Frontal cortex (tissue), 4 donors: Measurements from ENCODE around the gene CDH23. TPM values are rescaled to one million over a fixed set of nuclear protein-coding genes. Genes with fewer than 3 reads are reported as not detected.

Experiments
- DNase-seq, 2 donors: peaks; one replicate each; pipeline ENCODE4 v3.0.0; 2012; ENCODE audit warnings: low spot score in 2 of 2
- FAIRE-seq: peaks from 2 replicates; lab custom pipeline; 2012; peaks lifted over from hg19 to GRCh38; lab: Jason Lieb, UNC
- total RNA-seq: library from RNA; depleted of rRNA; stranded (reverse); fragments of >200 nt; gene quantifications from one replicate; pipeline ENCODE4 v1.2.3, GENCODE V29; 2014
- donor health status: control.
- donor health status: control.
- donor health status: control.

The CDH23 gene
- total RNA-seq, 1 donor from 2014 or later, result 3.3 TPM

GRCh38 chr10:71780156-71780555 lies 383.4 kb downstream of the CDH23 start:
- FAIRE-seq (no peak), DNase-seq (no peak)

GRCh38 chr10:71780719-71781118 lies 384.0 kb downstream of the CDH23 start:
- no peak for DNase-seq
- FAIRE-seq, result no peak

- DNase-seq (no peak), FAIRE-seq (no peak)
Observed at GRCh38 chr10:71782221-71782916, 385.6 kb downstream of the CDH23 start.

GRCh38 chr10:71782917-71783490 lies 386.3 kb downstream of the CDH23 start:
- DNase-seq, result no peak
- no peak for FAIRE-seq

DNA sequence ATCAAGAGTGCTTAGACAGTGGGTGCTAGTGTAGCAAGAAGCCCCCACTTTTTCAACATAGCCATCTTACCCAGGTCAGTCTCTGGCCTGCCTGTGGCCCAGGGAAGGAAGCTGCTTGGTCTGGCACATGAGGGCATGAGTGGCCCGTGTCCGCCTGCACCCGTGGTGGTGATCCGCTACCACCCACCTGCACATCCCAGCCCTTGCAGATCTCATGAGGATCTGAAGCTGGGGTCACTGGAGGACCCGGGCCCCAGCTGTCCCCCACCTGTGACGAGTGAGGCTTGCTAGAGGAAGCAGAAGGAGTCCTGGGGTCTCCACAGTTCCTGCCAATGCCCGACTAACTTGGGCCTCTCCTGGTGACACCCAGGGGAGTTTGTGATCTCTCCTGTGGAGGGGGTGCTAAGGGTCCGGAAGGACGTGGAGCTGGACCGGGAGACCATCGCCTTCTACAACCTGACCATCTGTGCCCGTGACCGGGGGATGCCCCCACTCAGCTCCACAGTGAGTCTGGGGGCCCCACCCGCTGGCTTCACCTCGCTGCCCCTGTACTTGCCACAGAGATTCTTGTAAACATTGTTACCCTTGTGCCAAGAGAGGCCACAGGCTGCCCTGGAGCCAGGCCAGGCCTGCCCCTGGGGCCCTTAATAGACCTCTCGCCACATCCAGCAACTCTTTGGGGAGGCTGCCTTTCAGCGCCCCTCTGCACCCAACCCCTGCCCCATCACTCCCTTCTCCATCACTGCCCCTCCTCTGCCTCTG lies 387.4 kb downstream of the CDH23 start:
- DNase-seq (no peak), FAIRE-seq (no peak)

DNA sequence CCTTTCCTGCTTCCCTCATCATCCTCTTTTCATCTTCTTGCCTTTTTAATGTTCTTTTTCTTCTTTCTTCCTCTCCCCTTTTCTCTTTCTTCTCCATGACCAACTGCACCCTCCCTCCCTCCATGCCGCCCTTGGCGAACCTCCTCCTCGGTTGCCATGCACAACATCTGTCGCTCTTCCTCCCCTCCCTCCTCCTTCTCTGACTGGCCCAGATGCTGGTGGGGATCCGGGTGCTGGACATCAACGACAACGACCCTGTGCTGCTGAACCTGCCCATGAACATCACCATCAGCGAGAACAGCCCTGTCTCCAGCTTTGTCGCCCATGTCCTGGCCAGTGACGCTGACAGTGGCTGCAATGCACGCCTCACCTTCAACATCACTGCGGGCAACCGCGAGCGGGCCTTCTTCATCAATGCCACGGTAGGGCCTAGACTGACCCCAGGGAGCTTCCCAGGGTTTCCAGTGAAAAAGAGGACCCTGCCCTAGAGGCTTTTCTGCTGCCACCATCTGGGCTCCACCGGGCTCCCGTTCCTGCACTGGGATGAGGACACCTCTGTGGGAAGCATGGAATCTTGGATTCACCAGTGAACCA lies 388.1 kb downstream of the CDH23 start:
- DNase-seq (no peak), FAIRE-seq (no peak)

- no peak for DNase-seq
Observed at GRCh38 chr10:71788954-71789353, 392.2 kb downstream of the CDH23 start.

DNA sequence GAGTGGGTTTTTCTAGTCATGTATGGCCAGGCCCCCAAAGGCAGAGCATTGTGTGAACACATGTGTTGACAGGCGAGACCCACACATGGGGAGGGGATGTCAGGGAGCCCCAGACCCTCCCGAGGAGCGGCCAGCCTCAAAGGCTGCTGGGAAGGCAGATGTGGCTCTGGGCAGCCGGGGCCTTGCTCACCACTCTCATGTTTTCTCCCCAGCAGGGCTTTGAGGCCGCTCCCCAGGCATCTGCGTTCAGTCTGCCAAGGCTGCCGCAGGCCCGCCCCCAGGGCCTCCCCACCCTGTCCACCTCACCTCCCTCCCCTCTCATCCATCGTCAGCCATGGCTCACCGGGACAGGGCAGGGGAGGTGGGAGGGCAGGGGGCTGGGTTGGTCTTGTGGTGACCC lies 393.2 kb downstream of the CDH23 start:
- DNase-seq (no peak), FAIRE-seq (no peak)

More at GRCh38 chr10:71788954-71789353, 392.2 kb downstream of the CDH23 start:
- no peak for FAIRE-seq

- FAIRE-seq, result no peak
- DNase-seq, result no peak
Observed at GRCh38 chr10:71790749-71791440, 394.2 kb downstream of the CDH23 start.

GRCh38 chr10:71795248-71795647 lies 398.5 kb downstream of the CDH23 start:
- DNase-seq (no peak), FAIRE-seq (no peak)

- no peak for FAIRE-seq
- DNase-seq, result no peak
Observed at GRCh38 chr10:71796749-71797405, 400.2 kb downstream of the CDH23 start.

DNA sequence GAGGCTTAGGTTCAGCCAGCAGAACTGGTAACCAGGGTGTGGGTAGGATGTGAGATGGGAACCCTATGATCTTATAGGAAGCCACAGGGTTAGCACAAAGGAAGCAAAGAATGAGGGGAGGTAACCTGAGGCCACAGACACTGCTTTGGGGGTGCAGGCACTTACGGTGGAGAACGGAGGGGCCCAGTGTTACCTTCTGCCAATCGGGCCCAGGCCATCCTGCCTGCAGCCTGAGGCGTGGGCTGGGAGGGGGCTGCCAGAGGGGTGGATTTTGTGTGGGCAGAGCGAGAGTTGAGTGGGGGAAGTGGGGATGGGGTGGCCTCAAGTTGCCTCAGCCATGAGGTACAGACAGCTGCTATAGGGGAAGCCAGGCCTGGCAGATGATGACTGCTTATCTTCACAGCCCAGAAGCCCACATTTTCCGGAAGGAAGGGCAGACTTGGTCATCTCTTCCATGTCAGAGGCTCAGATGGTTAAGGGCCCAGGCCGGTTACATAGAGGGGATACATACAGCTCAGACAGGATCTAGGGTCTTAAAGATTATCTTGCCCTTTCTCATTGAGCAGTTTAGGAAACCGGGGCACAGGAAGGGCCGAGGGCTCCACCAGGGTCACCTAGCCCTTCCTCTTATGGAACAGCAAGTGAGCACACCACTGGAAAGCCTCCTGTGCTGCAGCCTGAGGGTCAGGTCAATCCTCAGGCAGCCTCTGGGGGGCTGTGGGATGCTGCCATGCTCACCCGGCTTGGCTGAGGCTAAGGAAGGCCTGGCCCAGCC lies 401.0 kb downstream of the CDH23 start:
- FAIRE-seq, result no peak

DNA sequence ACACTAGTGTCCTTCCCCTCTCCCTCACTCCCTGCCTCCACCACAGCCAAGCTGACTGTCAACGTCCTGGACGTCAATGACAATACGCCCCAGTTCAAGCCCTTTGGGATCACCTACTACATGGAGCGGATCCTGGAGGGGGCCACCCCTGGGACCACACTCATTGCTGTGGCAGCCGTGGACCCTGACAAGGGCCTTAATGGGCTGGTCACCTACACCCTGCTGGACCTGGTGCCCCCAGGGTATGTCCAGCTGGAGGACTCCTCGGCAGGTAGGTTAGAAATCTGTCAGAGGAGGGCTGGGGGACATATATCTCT lies 401.5 kb downstream of the CDH23 start:
- DNase-seq, result no peak
- no peak for FAIRE-seq

More for the DNA sequence above, 401.0 kb downstream of the CDH23 start:
- no peak for DNase-seq

GRCh38 chr10:71799112-71799511 lies 402.4 kb downstream of the CDH23 start:
- FAIRE-seq, result no peak
- DNase-seq, result no peak

DNA sequence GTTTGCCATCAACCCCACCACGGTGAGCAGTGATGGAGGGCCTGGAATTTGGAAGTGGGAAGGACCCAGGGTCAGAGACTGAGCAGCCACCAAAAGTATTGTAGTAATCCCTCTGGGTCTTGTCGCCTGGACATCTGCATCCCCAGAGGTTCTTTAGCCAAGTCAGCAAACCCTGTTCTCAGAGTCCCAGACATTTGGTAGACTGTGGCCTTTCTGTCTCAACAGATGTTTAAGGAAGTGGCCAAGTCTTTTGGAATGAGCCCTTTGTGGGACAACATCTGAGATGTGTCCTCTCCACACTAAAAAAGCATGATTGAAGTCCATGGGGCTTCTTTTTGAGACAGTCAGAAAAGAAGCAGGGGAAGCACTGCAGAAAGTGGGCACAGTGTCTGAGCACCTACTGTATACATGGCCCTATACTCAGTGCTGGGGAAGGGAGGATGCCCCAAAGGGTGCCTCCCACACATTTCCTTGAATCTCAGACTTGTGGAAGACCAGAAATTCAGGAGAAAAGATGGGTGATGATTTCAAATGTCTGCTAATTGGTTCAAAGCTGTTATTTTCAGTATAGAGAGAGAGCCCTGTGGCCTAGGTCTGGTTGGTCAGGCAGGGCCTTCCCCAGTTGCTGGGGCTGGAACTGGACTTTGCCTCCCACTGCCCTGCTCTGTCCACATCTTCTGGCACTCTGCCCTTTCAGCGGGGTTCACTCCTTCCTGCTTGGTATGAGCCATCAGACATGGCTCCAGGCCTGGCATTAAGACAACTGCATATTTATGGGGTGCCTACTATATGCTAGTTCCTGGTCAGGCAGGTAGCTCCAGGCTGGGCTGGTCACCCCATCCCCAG lies 403.1 kb downstream of the CDH23 start:
- DNase-seq (no peak), FAIRE-seq (no peak)

DNA sequence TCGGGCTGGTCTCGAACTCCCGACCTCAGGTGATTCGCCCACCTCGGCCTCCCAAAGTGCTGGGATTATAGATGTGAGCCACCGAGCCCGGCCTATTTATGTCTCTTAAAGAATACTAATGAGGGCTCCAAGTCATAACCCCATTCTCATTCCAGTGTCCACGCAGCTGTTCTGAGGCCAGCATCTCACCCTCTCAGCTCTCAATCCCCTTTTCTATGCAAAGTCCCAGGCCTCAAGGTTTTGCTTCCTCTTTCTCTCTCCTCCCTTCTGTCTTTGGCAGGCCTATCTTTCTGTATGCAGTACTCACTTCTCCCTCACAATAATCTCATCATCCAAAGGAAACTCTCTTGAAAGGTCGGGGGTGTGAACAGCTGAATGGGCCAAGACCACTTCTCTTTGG lies 404.6 kb downstream of the CDH23 start:
- DNase-seq (no peak), FAIRE-seq (no peak)

GRCh38 chr10:71802235-71802634 lies 405.5 kb downstream of the CDH23 start:
- no peak for FAIRE-seq
- no peak for DNase-seq
